ENCODE results near the gene SP4.

Gene SP4

GRCh38 chr7:21427871-21428658 lies at the start of gene SP4:
TSS of gene SP4 (plus strand) at chr7:21428083. CDS start at chr7:21428252, 169 bp downstream.
- peak; percentile 96 for DNase-seq

GRCh38 chr7:21383227-21384220 lies 44.4 kb upstream of the SP4 start:
- no peak for DNase-seq

- DNase-seq: no peak
Observed at GRCh38 chr7:21393937-21394336, 33.9 kb upstream of the SP4 start.

GRCh38 chr7:21401944-21402343 lies 25.9 kb upstream of the SP4 start:
- no peak for DNase-seq

- DNase-seq: no peak
Observed at GRCh38 chr7:21407796-21408480, 19.9 kb upstream of the SP4 start.

- no peak for DNase-seq
Observed at GRCh38 chr7:21408481-21408820, 19.4 kb upstream of the SP4 start.

GRCh38 chr7:21412410-21412851 lies 15.5 kb upstream of the SP4 start:
- no peak for DNase-seq

GRCh38 chr7:21412957-21413356 lies 14.9 kb upstream of the SP4 start:
- DNase-seq: no peak

GRCh38 chr7:21413502-21413901 lies 14.4 kb upstream of the SP4 start:
- no peak for DNase-seq

GRCh38 chr7:21414795-21415393 lies 13.0 kb upstream of the SP4 start:
- no peak for DNase-seq

GRCh38 chr7:21417647-21418046 lies 10.2 kb upstream of the SP4 start:
- DNase-seq: no peak

- DNase-seq: no peak
Observed at GRCh38 chr7:21422751-21423150, 5.1 kb upstream of the SP4 start.

GRCh38 chr7:21425290-21425689 lies 2.6 kb upstream of the SP4 start:
- no peak for DNase-seq

- DNase-seq: no peak
Observed at GRCh38 chr7:21426286-21427181, 1.3 kb upstream of the SP4 start.

GRCh38 chr7:21427182-21427870 lies 557 bp upstream of the SP4 start:
- DNase-seq: peak; percentile 99

GRCh38 chr7:21428659-21428941 lies 717 bp downstream of the SP4 start:
- DNase-seq: no peak

- no peak for DNase-seq
Observed at GRCh38 chr7:21429021-21429420, 1.1 kb downstream of the SP4 start.

- DNase-seq: no peak
Observed at GRCh38 chr7:21429786-21430574, 2.1 kb downstream of the SP4 start.

GRCh38 chr7:21430575-21430954 lies 2.7 kb downstream of the SP4 start:
- DNase-seq: no peak

- no peak for DNase-seq
Observed at GRCh38 chr7:21443149-21443841, 15.4 kb downstream of the SP4 start.
